HG03521 (cell line): ENCODE measurements around the gene EYS.

ENCODE experiments used
- ATAC-seq: cut with Tn5 transposase; IDR thresholded peaks from one replicate; pipeline ENCODE4 v1.9.1; 2021; ENCODE audit warnings: mild to moderate bottlenecking, moderate library complexity; ENCODE audit not compliant: unreplicated experiment

EYS gene

GRCh38 chr6:64679416-64679815, 1027.6 kb downstream of the EYS start:
- no peak for ATAC-seq

GRCh38 chr6:64672651-64673050, 1034.4 kb downstream of the EYS start:
- no peak for ATAC-seq

GRCh38 chr6:64672131-64672530, 1034.9 kb downstream of the EYS start:
- ATAC-seq, result no peak

- no peak for ATAC-seq
These were observed 1041.9 kb downstream of the EYS start for GRCh38 chr6:64665137-64665536.

GRCh38 chr6:64664480-64664879, 1042.5 kb downstream of the EYS start:
- ATAC-seq, result no peak

- ATAC-seq, result no peak
These were observed 1063.0 kb downstream of the EYS start for GRCh38 chr6:64644024-64644423.

GRCh38 chr6:64630901-64631300, 1076.1 kb downstream of the EYS start:
- ATAC-seq, result no peak

- ATAC-seq, result no peak
These were observed 1084.1 kb downstream of the EYS start for GRCh38 chr6:64622944-64623343.

- no peak for ATAC-seq
These were observed 1104.0 kb downstream of the EYS start for GRCh38 chr6:64602993-64603392.

- ATAC-seq, result no peak
These were observed 1115.4 kb downstream of the EYS start for GRCh38 chr6:64591676-64592036.

- ATAC-seq, result no peak
These were observed 1115.9 kb downstream of the EYS start for GRCh38 chr6:64590965-64591675.

- no peak for ATAC-seq
These were observed 1117.1 kb downstream of the EYS start for GRCh38 chr6:64589961-64590360.

GRCh38 chr6:64580346-64580745, 1126.7 kb downstream of the EYS start:
- no peak for ATAC-seq

GRCh38 chr6:64553249-64553786, 1153.7 kb downstream of the EYS start:
- no peak for ATAC-seq

GRCh38 chr6:64547594-64548268, 1159.3 kb downstream of the EYS start:
- ATAC-seq, result no peak

GRCh38 chr6:64539917-64540316, 1167.1 kb downstream of the EYS start:
- ATAC-seq, result no peak

GRCh38 chr6:64538722-64539121, 1168.3 kb downstream of the EYS start:
- ATAC-seq, result no peak

GRCh38 chr6:64527899-64528298, 1179.1 kb downstream of the EYS start:
- ATAC-seq, result no peak

GRCh38 chr6:64522859-64523258, 1184.2 kb downstream of the EYS start:
- no peak for ATAC-seq

GRCh38 chr6:64520050-64520449, 1187.0 kb downstream of the EYS start:
- peak; percentile 61 for ATAC-seq

GRCh38 chr6:64516393-64516792, 1190.6 kb downstream of the EYS start:
- ATAC-seq, result no peak

- ATAC-seq, result no peak
These were observed 1199.4 kb downstream of the EYS start for GRCh38 chr6:64507661-64508060.
